ENCODE data around the gene CES3.

- TF ChIP-seq CTCF (conservative IDR thresholded peaks at IDR 0.05; ENCODE audit: low read length) (no peak), EZH2phosphoT487 (IDR thresholded peaks at IDR 0.05; ENCODE audit: borderline replicate concordance) (no peak)
Observed at GRCh38 chr16:66921729-66922450, 39.2 kb upstream of the CES3 start.
